VCaP (cell line): ENCODE measurements around the gene ALDOC.

ENCODE experiments used
- H3K27ac ChIP-seq: fragments of 450-650 bp; 2 replicates; pipeline ENCODE4 v1.5.1; 2017
- CTCF ChIP-seq: fragments of 450-650 bp; conservative IDR thresholded peaks from 2 replicates; pipeline ENCODE4 v1.5.1; 2017; ENCODE audit warnings: mild to moderate bottlenecking, moderate library complexity

The ALDOC gene

GRCh38 chr17:28580959-28581358, 4.3 kb upstream of the ALDOC start:
- TF ChIP-seq CTCF = no peak
- peak overlapping the region; percentile 36; the same call in 1 of the 2 replicates for H3K27ac ChIP-seq

DNA sequence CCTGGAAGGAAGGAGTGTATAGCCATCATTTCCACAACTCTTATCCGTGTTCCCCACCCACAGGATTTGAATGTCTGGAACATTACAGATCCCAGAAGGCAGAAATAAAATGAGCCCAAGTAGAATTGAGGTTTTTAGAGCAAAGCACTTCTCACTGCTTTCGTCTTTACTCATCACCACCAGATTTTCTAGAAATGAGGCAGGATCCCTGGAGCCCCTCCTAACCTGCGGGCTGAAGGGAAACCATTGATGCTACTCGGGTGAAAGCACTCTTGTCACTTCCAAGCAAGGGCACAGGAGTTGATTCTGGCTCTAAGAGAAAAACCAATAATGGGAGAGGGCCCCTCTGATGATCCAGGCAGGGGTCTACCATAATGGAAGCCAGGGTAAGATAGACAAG, 2.8 kb upstream of the ALDOC start:
- H3K27ac ChIP-seq = no peak overlapping the region
- TF ChIP-seq CTCF = no peak

DNA sequence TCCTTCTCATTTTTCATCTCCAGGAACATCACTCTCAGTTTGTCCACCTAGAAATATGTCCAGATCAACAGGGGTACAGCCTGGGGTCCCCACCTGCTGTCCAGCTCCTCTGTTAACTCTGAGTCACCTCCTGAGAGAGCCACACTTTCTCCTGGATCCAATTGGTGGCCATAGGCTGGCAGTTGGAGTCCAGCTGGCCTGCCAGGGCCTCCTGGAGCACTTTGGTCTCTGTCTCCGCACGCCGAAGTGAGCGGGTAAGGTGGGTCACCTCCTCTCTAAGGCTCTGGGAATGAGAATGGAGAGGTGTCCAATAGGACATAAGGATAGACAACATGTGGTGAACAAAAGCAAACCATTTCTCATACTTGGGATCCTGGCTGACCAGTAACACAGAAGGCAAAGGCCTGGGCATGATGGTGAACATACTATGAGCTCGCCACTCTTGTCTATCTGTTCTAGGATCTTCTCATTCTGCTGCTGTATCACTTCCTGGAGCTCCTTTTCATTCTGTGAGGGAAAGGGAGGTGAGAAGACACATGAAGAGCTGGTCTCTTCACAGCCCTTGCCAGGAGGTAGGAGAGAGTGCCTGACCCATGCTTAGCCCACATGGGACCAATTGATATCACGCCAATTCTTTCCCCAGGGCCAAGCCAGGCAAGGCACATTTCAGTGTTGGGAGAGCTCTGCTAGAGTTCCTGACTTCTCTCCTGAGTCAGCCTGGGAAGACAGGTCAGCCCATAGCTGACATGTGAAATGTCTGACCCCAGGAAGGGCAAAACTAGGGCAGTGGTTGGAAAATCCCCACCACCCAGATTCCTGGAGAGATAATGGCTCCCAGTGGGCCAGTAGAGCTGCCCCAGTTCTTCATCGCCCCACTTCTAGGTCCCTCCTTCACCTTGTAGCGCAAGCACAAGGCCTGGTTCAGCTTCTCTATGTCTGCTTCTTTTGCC, 1.8 kb upstream of the ALDOC start:
- H3K27ac ChIP-seq = peak overlapping the region; percentile 62

DNA sequence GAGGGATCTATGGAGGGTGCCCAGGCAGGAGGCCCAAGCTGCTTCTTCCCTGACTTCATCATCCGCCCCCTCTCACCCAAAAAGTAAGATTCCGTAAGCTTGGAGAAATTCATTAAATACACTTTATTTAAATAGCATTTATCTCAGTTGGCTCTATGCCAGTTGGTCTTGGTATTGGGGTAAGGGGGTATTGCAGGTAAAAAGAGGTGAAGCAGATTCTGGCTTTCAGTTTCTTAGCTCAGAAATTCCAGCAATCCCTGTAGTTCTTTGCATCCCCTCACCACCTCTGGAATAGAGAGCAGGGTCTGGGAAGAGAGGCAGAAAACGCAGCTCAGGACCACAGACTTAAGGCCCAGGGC, 750 bp upstream of the ALDOC start:
- TF ChIP-seq CTCF = no peak
- peak overlapping the region; percentile 62 for H3K27ac ChIP-seq

More for the DNA sequence above, 1.8 kb upstream of the ALDOC start:
- no peak for TF ChIP-seq CTCF

- H3K27ac ChIP-seq = peak overlapping the region; percentile 62
Observed at GRCh38 chr17:28576016-28576415, 679 bp downstream of the ALDOC start.

GRCh38 chr17:28575126-28575795, 1.4 kb downstream of the ALDOC start:
- H3K27ac ChIP-seq = no peak overlapping the region; the same call in 1 of the 2 replicates

GRCh38 chr17:28574526-28574925, 2.2 kb downstream of the ALDOC start:
- H3K27ac ChIP-seq = no peak overlapping the region
- peak; percentile 27; the same call in 1 of the 2 replicates for TF ChIP-seq CTCF

More at GRCh38 chr17:28575126-28575795, 1.4 kb downstream of the ALDOC start:
- no peak for TF ChIP-seq CTCF
